IMR-90 (cell line): ENCODE results near the gene CAMK2G. TPM values are rescaled to one million over a fixed set of nuclear protein-coding genes. Genes with fewer than 3 reads are reported as not detected.

Experiments
- ATAC-seq: fragments of 200-7000 bp; cut with Tn5 transposase; 2 replicates; pipeline ENCODE4 v1.9.1; 2020; ENCODE audit warnings: low read depth, mild to moderate bottlenecking, moderate library complexity
- BruUV-seq: library from RNA; stranded (reverse); fragments of 400-500 nt; replicated peaks from 2 replicates; lab custom pipeline; 2021; lab: Mats Ljungman, UMichigan
- CTCF ChIA-PET: fragments of 300-600 bp; formaldehyde crosslinking; extraction: SDS; loops from one replicate; lab custom pipeline; 2021; ENCODE audit warnings: antibody characterized with exemption; lab: Yijun Ruan, JAX
- POLR2A ChIA-PET: fragments of 300-600 bp; sonication (Branson Sonifier 250); formaldehyde crosslinking; loops from one replicate; lab custom pipeline; 2022; ENCODE audit warnings: antibody characterized with exemption; ENCODE audit not compliant: unreplicated experiment; lab: Charles Lee
- DNase-seq: peaks from one replicate; pipeline ENCODE4 v3.0.0; 2013
- H2AFZ ChIP-seq: replicated peaks from 2 replicates; pipeline ENCODE3; 2013; ENCODE audit warnings: low read length, mild to moderate bottlenecking; ENCODE audit not compliant: poor library complexity
- H2AK5ac ChIP-seq: 2 replicates; pipeline ENCODE4 v1.6.1; 2013; ENCODE audit warnings: low read depth, low read length, inconsistent platforms
- H2AK9ac ChIP-seq: replicated peaks from 2 replicates; pipeline ENCODE3; 2013; ENCODE audit warnings: mild to moderate bottlenecking, low read depth, low read length, moderate library complexity; ENCODE audit not compliant: poor library complexity
- H2BK120ac ChIP-seq: 2 replicates; pipeline ENCODE4 v1.6.1; 2013; ENCODE audit warnings: low read depth, low read length, inconsistent platforms
- H2BK15ac ChIP-seq: 3 replicates; pipeline ENCODE4 v1.6.1; 2013; ENCODE audit warnings: low read depth, low read length, inconsistent platforms
- H2BK20ac ChIP-seq: 2 replicates; pipeline ENCODE4 v1.6.1; 2013; ENCODE audit warnings: low read depth, mild to moderate bottlenecking, inconsistent platforms, low read length, moderate library complexity
- H2BK5ac ChIP-seq: 2 replicates; pipeline ENCODE4 v1.6.1; 2013; ENCODE audit warnings: mild to moderate bottlenecking, low read depth, low read length, inconsistent platforms; ENCODE audit not compliant: poor library complexity, severe bottlenecking
- H3K14ac ChIP-seq: replicated peaks from 2 replicates; pipeline ENCODE4 v1.6.1; 2013; ENCODE audit warnings: low read depth, low read length, inconsistent platforms
- H3K18ac ChIP-seq: 2 replicates; pipeline ENCODE4 v1.6.1; 2013; ENCODE audit warnings: low read depth, low read length, control low read depth
- H3K23ac ChIP-seq: 2 replicates; pipeline ENCODE4 v1.6.1; 2013; ENCODE audit warnings: low read depth, low read length, inconsistent platforms
- H3K27ac ChIP-seq: 2 replicates; pipeline ENCODE4 v1.5.1; 2013; ENCODE audit warnings: mild to moderate bottlenecking, control low read depth, low read length; ENCODE audit not compliant: insufficient read depth
- H3K27me3 ChIP-seq: 2 replicates; pipeline ENCODE4 v1.6.1; 2013; ENCODE audit warnings: low read length; ENCODE audit not compliant: control insufficient read depth, insufficient read depth
- H3K36me3 ChIP-seq: 2 replicates; pipeline ENCODE4 v1.6.1; 2013; ENCODE audit warnings: low read length, mixed read lengths; ENCODE audit not compliant: control insufficient read depth, insufficient read depth
- H3K4ac ChIP-seq: 2 replicates; pipeline ENCODE4 v1.6.1; 2013; ENCODE audit warnings: low read depth, low read length, inconsistent platforms
- H3K4me1 ChIP-seq: 2 replicates; pipeline ENCODE4 v1.6.1; 2013; ENCODE audit warnings: low read length, mixed read lengths; ENCODE audit not compliant: control insufficient read depth, insufficient read depth
- H3K4me2 ChIP-seq: 2 replicates; pipeline ENCODE4 v1.6.1; 2013; ENCODE audit warnings: low read depth, mild to moderate bottlenecking, control low read depth, low read length, moderate library complexity
- H3K4me3 ChIP-seq: 2 replicates; pipeline ENCODE4 v1.5.1; 2013; ENCODE audit warnings: low read depth, mild to moderate bottlenecking, control low read depth, low read length, moderate library complexity; ENCODE audit not compliant: insufficient read depth
- H3K56ac ChIP-seq: 2 replicates; pipeline ENCODE4 v1.6.1; 2013; ENCODE audit warnings: low read length, inconsistent platforms; ENCODE audit not compliant: insufficient read depth; ENCODE audit errors: extremely low read depth
- H3K79me1 ChIP-seq, 2 experiments: 2 replicates each; pipeline ENCODE4 v1.6.1; 2013; ENCODE audit warnings: low read length in 2 of 2, inconsistent platforms in 1 of 2, low read depth in 1 of 2
- H3K9ac ChIP-seq: 2 replicates; pipeline ENCODE4 v1.6.1; 2013; ENCODE audit warnings: low read depth, low read length, control low read depth
- H3K9me1 ChIP-seq: 2 replicates; pipeline ENCODE4 v1.6.1; 2013; ENCODE audit warnings: low read length, inconsistent platforms; ENCODE audit not compliant: insufficient read depth
- H3K9me3 ChIP-seq: 2 replicates; pipeline ENCODE4 v1.6.1; 2013; ENCODE audit warnings: low read length; ENCODE audit not compliant: control insufficient read depth, insufficient read depth
- H4K20me1 ChIP-seq: 2 replicates; pipeline ENCODE4 v1.6.1; 2013; ENCODE audit warnings: low read length, inconsistent platforms; ENCODE audit not compliant: insufficient read depth
- H4K5ac ChIP-seq: 2 replicates; pipeline ENCODE4 v1.6.1; 2013; ENCODE audit warnings: mild to moderate bottlenecking, low read depth, low read length, control low read depth
- H4K8ac ChIP-seq, 2 experiments: 2 replicates each; pipeline ENCODE4 v1.6.1; 2013; ENCODE audit warnings: low read depth in 2 of 2, low read length in 2 of 2, control low read depth in 1 of 2, inconsistent platforms in 1 of 2
- H4K91ac ChIP-seq: 2 replicates; pipeline ENCODE4 v1.6.1; 2013; ENCODE audit warnings: low read depth, low read length, inconsistent platforms; ENCODE audit not compliant: insufficient read depth
- BHLHE40 ChIP-seq: fragments of 150-350 bp; IDR thresholded peaks from 2 replicates; pipeline ENCODE4 v1.6.1; 2016; ENCODE audit warnings: mild to moderate bottlenecking, low read depth, low read length
- CEBPB ChIP-seq: IDR thresholded peaks from 2 replicates; pipeline ENCODE4 v1.6.1; 2012; ENCODE audit warnings: low read depth, low read length, improper control_type of control experiment
- CHD1 ChIP-seq: IDR thresholded peaks from 2 replicates; pipeline ENCODE4 v1.6.1; 2012; ENCODE audit warnings: low read depth, low read length, improper control_type of control experiment
- FOS ChIP-seq: fragments of 150-350 bp; IDR thresholded peaks from 2 replicates; pipeline ENCODE4 v1.6.1; 2016; ENCODE audit warnings: low read depth, low read length
- MAFK ChIP-seq: IDR thresholded peaks from 2 replicates; pipeline ENCODE4 v1.6.1; 2012; ENCODE audit warnings: low read depth, low read length, improper control_type of control experiment
- MAZ ChIP-seq: IDR thresholded peaks from 2 replicates; pipeline ENCODE4 v1.6.1; 2012; ENCODE audit warnings: low read depth, mild to moderate bottlenecking, low read length, improper control_type of control experiment, moderate library complexity, borderline replicate concordance
- MXI1 ChIP-seq: IDR thresholded peaks from 2 replicates; pipeline ENCODE4 v1.6.1; 2012; ENCODE audit warnings: low read depth, mild to moderate bottlenecking, low read length, moderate library complexity, borderline replicate concordance
- NFE2L2 ChIP-seq: fragments of 150-350 bp; IDR thresholded peaks from 2 replicates; pipeline ENCODE4 v1.6.1; 2016; ENCODE audit warnings: low read depth, mild to moderate bottlenecking, low read length
- POLR2A ChIP-seq: IDR thresholded peaks from 2 replicates; pipeline ENCODE4 v1.6.1; 2012; ENCODE audit warnings: mild to moderate bottlenecking, low read depth, low read length
- RAD21 ChIP-seq: IDR thresholded peaks from 2 replicates; pipeline ENCODE4 v1.6.1; 2012; ENCODE audit warnings: low read length, improper control_type of control experiment
- RCOR1 ChIP-seq: IDR thresholded peaks from 2 replicates; pipeline ENCODE4 v1.6.1; 2012; ENCODE audit warnings: mild to moderate bottlenecking, low read length, improper control_type of control experiment; ENCODE audit not compliant: insufficient replicate concordance
- RFX5 ChIP-seq: IDR thresholded peaks from 2 replicates; pipeline ENCODE4 v1.8.0; 2012; ENCODE audit warnings: low read depth, mild to moderate bottlenecking, low read length, moderate library complexity
- SMC3 ChIP-seq: fragments of 150-350 bp; IDR thresholded peaks from 2 replicates; pipeline ENCODE4 v1.6.1; 2016; ENCODE audit warnings: low read depth, mild to moderate bottlenecking, antibody characterized with exemption, low read length, moderate library complexity
- WGBS, 2 experiments: methylation state at CpG; one replicate each; pipeline versions ENCODE4 v1.1.5 to v1.1.7; 2013; ENCODE audit warnings: missing lambda C conversion rate in 2 of 2; ENCODE audit not compliant: insufficient read length in 1 of 2; ENCODE audit errors: extremely low coverage in 2 of 2; 5-methylcytosine and 5-hydroxymethylcytosine counted together
- dilution Hi-C: fragments of 300-500 bp; cut with HindIII; formaldehyde crosslinking; loops from one replicate; pipeline ENCODE4 v1.14.3; 2018; ENCODE audit warnings: low sequenced_read_pairs; ENCODE audit not compliant: unreplicated experiment
- in situ Hi-C: fragments of 300-500 bp; cut with MboI; formaldehyde crosslinking; loops from 3 replicates; pipeline ENCODE4 v1.14.3; 2019; ENCODE audit warnings: low sequenced_read_pairs, inconsistent platforms, mixed read lengths
- intact Hi-C: fragments of 100-400 bp; cut with micrococcal nuclease; formaldehyde crosslinking; loops from 2 replicates; pipeline ENCODE4 v1.10.0; 2022
- polyA plus RNA-seq, 3 experiments: library from polyadenylated mRNA; depleted of rRNA; stranded (reverse); fragments of >200 nt; gene quantifications; 2 replicates each; pipeline ENCODE4 v1.2.3, GENCODE V29; 2012; ENCODE audit warnings: low replicate concordance in 1 of 3
- total RNA-seq: library from RNA; depleted of rRNA; stranded (reverse); fragments of >200 nt; gene quantifications from 2 replicates; pipeline ENCODE4 v1.2.3, GENCODE V29; 2012
- TF ChIP-seq, protein P1 (sequence below): fragments of 150-350 bp; IDR thresholded peaks from 2 replicates; pipeline ENCODE4 v1.6.1; 2016; ENCODE audit warnings: low read depth, mild to moderate bottlenecking, low read length, moderate library complexity, borderline replicate concordance

Gene CAMK2G
- total and polyA plus RNA-seq, 2 of the 4 experiments (the other 2 are of a cell fraction), result 20.4 to 25.4 TPM

DNA sequence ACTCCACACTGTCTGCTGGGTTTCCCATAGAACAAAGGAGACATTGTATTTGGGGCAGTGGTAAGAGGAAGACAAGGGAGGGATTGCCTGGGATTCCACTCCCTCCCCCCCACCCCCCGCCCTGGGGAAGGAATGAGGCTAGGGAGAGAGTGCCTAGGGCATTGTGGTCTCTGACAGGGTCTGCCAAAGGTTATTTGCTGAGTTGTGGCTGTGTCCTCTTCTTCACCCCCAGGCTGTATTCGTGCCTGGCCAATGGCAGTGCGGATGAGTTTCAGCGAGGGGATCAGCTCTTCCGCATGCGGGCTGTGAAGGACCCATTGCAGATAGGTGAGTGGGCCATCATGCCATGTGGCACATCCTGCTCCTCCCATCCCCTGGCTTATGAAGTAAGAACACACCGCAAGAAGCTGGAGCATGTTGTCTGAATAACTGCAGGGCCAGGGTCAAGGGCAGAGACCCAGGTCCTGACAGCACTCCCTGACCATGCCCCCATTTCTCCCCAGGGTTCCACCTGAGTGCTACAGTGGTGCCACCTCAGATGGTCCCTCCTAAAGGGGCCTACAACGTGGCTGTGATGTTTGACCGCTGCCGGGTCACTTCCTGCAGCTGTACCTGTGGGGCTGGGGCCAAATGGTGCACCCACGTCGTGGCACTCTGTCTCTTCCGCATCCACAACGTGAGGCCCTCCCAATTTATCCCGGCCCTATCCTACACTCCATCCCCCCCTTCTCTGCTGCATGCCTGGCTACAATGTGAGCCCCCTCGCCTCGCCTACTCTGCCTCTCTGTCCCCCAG is 85.3 kb downstream of the CAMK2G start:
- 92% methylated on average over 8 of the region's 17 CpGs; no CpG with 5 or more reads in 1 of the 2 experiments for WGBS, 2 experiments
- peaks cover 37% of the 10 kb centered on the region for H4K20me1 ChIP-seq
- no peak for ATAC-seq
- H2BK5ac ChIP-seq, result no peak overlapping the region
- peaks cover 18 to 55% of the 10 kb centered on the region in 2 experiments for H3K79me1 ChIP-seq
- H3K56ac ChIP-seq, result no peak overlapping the region
- H3K9me1 ChIP-seq, result peaks cover 13% of the 10 kb centered on the region; the same call in 1 of the 2 replicates
- H2BK15ac ChIP-seq, result no peak overlapping the region
- H3K4me3 ChIP-seq, result no peak overlapping the region
- H2AK5ac ChIP-seq, result no peak overlapping the region
- no peak overlapping the region for H4K8ac ChIP-seq
- no peak overlapping the region for H2BK20ac ChIP-seq
- no peak for TF ChIP-seq CEBPB
- no peak for TF ChIP-seq BHLHE40
- TF ChIP-seq, protein P1, sequence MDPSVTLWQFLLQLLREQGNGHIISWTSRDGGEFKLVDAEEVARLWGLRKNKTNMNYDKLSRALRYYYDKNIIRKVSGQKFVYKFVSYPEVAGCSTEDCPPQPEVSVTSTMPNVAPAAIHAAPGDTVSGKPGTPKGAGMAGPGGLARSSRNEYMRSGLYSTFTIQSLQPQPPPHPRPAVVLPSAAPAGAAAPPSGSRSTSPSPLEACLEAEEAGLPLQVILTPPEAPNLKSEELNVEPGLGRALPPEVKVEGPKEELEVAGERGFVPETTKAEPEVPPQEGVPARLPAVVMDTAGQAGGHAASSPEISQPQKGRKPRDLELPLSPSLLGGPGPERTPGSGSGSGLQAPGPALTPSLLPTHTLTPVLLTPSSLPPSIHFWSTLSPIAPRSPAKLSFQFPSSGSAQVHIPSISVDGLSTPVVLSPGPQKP, result no peak
- TF ChIP-seq MAZ, result no peak
- no peak for TF ChIP-seq MXI1
- TF ChIP-seq RFX5, result no peak
- no peak for TF ChIP-seq MAFK
- no peak for TF ChIP-seq RCOR1
- no peak for TF ChIP-seq FOS
- no peak for TF ChIP-seq POLR2A
- no peak for TF ChIP-seq CHD1
- no peak for TF ChIP-seq SMC3
- no peak for TF ChIP-seq RAD21
- no peak for TF ChIP-seq NFE2L2
- H3K9ac ChIP-seq, result no peak overlapping the region
- no peak overlapping the region for H3K4ac ChIP-seq
- H3K4me1 ChIP-seq, result peaks cover 3% of the 10 kb centered on the region; the same call in 1 of the 2 replicates
- no peak overlapping the region for H3K27ac ChIP-seq
- H3K14ac ChIP-seq, result no peak overlapping the region
- POLR2A ChIA-PET, result no interaction called here
- CTCF ChIA-PET, result no interaction called here
- no peak overlapping the region for H3K4me2 ChIP-seq
- intact Hi-C loops, result no loop called here
- H3K9me3 ChIP-seq, result no peaks in the 10 kb centered on the region
- in situ Hi-C loops, result no loop called here
- peaks cover 51% of the 10 kb centered on the region for H3K36me3 ChIP-seq
- dilution Hi-C loops, result no loop called here
- H3K23ac ChIP-seq, result no peak overlapping the region
- no peak overlapping the region for H4K5ac ChIP-seq
- no peak overlapping the region for H2AFZ ChIP-seq
- H2BK120ac ChIP-seq, result no peak overlapping the region
- H4K91ac ChIP-seq, result no peak overlapping the region
- H3K27me3 ChIP-seq, result no peaks in the 10 kb centered on the region
- BruUV-seq, result no TSS peak
- no peak overlapping the region for H2AK9ac ChIP-seq
- no peak for DNase-seq
- H3K18ac ChIP-seq, result no peak overlapping the region
